NCI-H446 treated with DMSO at 0.1 percent for 48 hours (cell line): ENCODE measurements around the gene PFDN6.

Experiments used
- DNase-seq: peaks from one replicate; lab custom pipeline; 2025; lab: John Stamatoyannopoulos, UW

PFDN6 gene

DNA sequence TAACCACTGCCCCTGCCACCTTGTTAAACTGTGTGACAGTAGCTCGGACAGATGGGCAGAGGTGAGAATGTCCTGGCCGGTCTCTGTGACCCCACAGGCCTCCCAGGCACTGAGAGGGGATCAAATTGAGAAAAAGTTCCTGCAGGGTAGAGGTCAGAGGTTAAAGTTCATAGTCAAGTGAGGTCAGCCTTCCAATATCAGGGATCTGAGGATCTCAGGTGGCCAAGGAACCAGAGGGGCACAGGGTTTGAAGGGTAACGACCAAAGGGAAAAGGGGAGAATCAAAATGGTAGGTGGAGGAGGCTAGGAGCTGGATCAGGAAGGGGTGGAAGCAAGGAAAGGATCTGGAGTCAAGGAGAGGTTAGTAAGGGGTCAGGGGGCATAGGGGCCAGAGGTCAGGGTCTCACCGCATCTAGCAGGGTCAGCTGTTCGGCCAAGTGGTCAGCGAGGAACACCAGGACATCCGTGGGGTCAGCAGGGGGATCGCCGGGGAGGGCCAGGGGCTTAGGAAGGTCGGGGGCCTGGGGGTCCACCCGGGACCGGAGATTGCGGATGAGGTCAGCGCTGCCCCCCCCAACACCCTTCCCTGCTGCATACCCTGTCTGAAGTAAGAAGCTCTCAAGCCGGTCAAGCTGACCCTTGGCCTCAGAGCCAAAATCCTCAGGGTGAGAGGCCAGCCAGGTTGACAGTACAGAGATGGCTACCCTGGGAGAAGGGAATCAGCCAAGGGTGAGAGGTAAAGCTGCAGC lies 6.4 kb downstream of the PFDN6 start:
- DNase-seq = no peak

DNA sequence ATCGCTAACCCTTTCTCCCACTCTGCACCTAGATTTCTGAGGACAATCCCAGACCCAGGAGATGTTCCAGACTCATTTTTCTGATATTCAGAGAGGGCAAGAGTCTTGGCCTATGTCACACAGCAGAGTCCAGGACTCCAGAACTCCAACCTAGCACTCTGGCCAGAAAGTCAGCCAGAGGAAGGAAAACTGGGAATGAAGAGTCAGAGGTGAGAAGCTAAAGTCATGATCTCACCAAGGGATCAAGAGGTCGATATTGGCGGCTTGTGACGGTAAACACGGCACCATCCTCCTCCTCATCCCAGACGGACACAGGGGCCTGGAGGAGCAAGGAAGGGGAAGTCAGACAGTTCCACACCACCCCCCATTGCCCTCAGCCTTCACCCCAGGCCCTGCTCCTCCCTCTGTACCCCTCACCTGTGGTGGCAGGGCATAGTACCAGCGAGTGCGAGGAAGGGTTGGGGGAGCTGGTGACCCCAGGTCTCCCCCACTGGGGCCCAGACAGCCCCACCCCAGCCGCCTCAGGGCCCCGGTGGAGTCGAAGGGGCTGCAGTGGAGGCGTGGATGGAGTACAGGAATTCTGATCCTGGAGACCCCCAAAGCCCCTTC lies 7.5 kb downstream of the PFDN6 start:
- no peak for DNase-seq

DNA sequence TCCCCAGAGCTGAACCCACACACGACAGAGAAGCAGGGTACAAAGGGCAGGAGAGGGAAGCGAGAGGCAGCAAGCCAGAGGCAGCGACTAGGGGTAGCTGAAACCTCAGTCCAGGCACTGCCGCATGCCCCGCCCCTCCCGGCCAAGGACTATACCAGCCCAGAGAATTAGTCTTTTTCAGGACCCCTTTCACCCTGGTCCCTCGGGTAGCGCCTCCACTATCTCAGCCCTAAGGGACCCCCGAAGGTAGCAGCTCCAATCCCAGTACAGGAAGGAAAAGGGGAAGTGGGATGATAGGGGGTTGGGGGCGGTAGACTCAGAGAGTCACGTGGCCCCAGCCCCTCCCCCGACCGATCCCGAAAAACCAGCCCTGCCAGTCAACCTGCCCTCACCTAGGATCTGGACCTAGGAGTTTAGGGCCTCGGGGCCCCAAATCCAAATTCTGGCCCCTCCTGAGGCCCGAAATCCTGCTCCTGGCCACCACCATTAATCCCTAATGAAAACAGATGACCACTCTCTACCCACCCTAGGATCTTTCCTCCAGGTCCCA lies 8.1 kb downstream of the PFDN6 start:
- no peak for DNase-seq

DNA sequence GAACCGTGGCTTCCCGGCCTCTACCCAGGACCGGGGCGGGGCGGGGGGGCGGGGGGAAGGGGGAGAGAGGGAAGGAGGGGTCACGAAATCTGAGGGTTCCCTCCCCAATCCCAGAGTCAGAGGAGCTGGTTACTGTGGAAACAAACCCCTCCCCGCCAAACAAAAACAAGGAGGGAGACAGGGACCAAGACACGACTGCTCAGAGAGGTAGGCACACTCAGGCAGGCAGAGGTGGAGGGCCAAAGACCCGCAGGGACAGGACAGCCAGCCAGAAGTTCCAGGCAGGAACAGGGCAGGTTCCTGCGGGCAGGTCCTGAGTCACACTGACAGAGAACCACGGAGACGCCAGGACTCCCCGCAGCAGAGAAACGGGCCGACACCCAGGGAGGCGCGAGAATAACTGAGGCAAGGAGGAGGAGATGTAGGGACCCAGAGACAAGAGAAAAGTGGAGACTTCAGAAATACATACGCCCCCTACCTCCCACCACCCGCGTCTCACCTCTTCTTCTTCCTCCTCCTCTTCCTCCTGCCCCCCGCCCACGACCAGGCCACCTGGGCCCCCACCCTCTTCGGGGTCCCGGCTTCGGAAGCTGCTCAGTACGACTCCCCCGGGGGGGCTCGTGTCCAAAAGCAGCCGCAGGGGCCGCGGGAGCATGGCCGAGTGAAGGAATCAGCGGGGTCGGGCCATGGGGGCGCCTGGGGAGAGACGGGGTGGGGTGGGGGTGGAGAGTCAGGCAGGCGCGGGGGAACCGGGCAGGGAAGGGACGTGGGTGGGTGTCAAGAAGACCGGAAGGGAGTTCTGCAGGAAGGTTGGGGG lies 8.8 kb downstream of the PFDN6 start:
- no peak for DNase-seq

DNA sequence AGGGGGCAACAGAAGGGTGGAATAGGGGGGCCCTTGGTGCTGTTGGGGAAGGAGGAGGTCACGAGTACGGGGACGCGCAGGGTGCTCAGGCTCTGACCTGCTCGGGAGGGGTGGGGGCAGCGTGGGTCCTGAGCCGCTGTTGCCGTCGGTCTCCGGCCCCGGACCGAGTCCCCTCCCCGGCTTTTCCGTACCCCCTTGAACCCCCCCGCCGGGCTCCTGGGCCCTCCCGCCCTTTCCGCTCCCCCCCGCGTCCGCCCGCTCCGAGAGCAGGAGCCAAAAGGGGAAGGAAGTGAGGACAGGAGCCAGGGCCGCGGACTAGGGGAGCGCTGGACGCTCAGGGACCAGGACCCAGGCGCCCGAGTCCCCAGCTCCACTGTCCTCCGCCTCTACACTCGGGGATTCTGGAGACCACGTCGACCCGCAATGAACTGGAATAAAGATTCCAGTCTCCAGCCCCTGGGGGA lies 9.4 kb downstream of the PFDN6 start, which contains the start of gene RGL2:
RGL2 (minus strand) TSS at position 170 of the 464 bp plus-strand sequence. CDS start 332 bp downstream, outside the sequence.
- DNase-seq = no peak

DNA sequence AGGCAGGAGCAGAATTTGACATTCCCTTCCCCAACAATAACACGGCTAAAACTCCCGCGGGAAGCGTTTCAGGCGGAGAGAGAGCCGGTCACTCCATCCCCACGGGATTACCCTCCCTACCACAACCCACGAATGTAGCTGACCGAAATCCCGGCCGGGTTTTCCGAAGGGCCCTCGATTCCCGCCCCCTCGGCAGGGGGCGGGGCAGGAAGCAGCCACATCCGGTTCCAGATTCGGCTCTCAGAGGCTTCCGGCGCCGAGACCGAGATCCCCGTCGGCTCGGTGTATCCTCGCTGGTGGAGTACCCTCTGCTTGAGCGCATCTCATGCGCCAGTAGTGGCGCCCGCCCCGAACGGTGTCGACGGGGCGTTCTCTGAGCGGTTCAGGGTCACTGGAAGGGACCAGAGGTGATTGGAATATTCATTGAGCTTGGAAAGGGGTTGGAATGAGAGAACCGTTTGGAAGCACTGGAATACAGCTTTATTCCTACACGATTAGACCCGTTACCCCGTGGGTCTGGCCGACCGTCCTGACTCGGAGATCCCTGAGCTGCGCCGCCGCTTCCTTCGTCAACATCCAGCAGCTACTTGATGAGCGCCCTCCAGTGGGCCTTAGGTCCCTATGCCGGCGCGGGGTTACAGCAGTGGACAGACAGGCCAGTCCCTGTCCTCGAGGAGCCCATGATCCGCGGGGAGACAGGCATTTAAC lies 10.0 kb downstream of the PFDN6 start:
- DNase-seq = peak; percentile 86

DNA sequence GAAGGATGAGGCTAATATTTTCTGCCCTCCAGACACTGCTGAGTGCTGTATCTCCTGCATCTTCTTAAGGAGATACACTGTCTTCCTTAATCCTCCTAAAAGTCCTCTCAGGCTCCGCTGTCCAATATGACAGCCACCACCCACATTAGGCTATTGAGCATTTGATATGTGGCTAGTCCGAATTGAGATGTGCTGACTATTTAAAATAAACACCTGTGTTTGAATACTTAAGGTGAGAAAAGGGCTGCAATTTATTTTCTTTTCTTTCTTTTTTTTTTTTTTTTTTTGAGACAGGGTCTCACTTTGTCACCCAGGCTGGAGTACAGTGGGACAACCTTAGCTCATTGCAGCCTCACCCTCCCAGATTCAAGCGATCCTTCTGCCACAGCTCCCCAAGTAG lies 12.5 kb downstream of the PFDN6 start:
- no peak for DNase-seq

DNA sequence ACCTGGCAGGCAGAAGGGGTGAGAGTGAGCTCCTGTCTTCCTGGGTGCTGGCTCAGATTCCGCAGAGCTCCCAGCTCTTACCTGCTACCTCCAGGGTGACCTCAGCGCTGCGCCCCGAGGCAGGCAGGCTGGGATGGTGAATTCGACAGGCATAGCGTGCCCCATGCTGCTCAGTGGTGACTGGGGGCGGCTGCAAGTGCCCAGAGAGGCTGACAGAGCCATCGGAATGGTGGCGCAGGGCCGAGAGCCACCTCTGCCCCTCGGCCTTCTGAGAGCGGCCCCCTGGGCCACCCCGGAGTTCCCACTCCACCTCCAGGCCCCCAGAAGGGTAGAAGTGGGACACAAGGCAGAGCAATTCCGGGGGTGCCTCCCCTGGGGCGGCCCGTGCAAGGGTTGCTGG lies 14.8 kb downstream of the PFDN6 start:
- DNase-seq = no peak

DNA sequence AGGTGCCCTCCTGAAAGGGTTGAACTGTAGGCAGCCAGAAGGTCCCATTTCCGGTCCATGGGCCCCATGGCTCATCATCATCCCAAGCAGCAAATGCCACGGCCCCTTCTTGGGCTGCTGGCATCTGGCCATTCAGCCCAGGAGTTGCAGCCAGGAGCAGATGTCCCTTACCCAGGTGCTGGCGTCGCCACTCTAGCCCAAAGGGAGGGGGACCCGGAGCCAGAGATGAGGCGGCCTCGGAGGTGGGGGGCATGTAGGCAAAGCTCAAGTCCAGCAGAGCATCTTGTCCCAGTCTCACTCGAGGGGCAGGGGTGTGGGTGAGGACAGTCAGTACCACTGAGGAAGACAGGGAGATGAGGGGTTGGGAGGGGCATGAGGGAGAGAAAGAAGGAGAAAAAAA lies 15.7 kb downstream of the PFDN6 start:
- DNase-seq = no peak

DNA sequence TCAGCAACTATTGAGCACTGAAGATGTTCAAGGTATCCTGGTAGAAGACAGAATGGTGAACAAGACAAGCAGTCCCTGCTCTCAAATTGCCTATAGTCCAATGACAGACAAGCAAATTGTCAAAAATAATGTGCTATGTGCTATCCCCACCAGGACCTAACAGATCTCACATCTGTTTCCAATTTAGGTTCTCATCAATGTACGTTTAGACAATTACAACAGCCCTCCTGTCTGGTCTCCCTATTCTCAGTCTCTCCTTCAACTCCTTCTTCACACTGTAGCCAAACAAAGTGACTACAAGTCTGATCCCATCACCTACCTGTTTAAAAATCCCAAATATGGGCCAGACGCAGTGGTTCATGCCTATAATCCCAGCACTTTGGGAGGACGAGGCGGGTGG lies 17.0 kb downstream of the PFDN6 start:
- no peak for DNase-seq

DNA sequence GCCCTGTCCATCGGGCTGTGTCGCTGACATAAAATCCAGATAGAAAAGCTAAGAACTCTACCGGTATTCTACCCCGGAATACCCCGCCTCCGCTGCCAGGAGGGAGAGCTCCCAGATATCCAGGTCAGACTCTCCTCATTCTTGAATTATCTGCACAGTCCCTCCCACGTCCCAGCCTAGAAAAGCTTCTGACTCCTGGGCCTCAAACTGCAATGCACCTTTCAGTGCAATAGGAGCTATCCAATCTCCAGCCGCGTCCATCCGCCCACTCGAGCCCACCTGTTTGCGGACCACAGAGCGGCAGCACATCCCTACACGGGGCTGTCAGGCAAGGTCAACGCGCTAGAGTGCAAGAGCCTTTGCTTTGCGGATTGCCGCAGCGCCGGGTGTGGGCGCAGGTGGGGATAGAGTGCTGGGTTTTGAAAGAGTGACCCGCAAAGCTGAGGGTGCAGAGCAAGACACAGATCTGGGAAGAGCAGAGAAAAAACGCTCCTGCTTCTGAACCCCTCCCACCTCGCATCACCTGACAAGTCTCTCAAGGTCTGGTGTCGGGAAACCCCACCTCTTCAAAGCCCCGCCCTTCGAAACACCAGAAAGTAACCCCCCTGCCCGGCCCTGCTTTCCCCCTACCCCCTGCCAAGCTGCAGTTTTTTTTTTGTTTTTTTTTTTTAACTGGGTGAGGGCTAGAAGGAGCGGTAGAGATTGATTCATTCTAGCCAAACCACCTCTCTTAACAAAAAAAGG lies 23.1 kb downstream of the PFDN6 start:
- DNase-seq = no peak

DNA sequence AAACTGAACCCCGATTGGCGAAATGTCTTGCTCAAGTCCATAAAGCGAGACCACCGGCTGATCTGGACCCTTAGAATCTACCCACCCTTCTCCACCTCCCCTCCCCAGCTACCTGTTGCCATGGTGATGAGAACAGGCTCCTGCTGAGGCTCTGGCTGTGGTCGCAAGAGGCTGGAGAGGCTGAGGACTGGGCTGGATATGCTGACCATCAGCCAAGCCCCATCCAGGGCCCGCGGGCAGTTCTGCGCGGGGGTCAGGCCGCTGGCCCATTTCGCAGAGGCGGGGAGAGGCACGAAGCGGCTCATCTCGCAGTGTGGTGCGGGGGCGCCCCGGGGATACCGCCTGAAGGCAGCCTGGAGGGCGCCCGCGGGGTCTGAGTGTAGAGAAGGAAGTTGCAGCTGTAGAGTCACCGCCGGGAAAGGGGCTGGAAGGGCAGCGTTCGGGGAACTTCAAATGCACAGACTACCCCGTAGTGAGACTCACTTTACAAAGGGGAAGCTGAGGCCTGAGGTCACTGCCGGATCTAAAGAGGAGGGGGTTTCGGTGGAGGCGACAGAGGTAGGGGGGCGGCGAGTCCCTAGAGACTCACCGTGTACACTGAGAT lies 23.8 kb downstream of the PFDN6 start:
- DNase-seq = no peak

DNA sequence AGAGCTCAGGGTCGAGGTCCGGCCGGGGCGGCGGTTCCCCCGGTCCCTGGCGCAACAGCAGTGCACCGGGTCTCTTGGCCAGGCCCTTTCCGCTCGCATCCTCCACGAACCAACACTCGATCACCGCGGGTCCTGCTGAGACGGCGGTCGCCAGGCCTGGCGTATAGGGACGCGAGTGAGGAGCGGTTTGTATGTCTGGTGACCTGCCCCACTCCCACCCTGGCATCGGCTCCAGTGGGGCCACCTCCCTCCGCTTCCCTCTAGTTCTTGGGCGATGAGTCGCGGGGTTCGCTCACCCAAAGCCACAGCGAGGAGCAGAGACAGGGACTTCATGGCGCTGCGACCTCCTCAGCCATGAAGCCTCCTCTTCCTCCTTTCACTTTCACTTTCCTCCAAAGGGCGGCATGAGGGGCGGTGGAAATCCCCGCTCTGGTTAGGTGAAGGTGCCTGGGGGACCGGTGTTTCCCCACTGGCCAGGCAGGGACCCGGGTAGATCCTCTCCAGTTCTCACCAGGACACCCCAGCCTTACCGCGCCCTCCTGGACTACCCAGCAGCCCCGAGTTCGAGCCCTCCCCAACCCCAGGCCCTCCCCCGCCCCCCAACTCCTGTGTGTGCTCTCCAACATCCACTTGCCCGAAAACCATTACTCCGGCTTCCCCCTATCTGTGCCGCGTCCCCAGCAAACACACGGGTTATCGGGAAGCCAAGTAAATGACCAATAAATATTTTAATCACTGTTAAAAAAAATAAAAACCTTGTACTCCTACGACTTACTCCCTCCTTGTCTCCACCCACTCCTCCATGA lies 24.5 kb downstream of the PFDN6 start, which contains the start of gene TAPBP:
TAPBP (minus strand) TSS at position 370 of the 806 bp plus-strand sequence; CDS start at position 333, 37 bp downstream.
- DNase-seq = no peak

DNA sequence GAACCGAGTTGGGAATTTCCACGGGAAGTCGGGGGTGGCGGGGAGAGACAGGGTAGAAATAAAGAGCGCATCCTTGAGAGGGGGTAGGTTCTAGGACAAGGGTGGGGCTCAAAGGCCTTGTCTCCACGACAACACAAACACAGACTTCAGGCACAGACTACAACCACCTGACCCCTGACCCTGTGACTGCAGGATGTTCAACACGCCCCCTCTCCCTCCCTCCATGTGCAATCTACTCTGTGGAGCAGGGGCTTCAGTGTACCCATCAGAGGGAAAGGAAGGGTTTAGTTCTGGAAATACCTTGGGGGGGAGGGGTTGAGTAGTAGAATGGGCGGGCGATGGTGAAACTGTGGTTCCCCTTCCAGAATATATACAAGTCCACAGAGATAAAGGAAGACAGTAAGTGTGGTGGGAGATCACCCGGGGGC lies 25.1 kb downstream of the PFDN6 start:
- DNase-seq = no peak

DNA sequence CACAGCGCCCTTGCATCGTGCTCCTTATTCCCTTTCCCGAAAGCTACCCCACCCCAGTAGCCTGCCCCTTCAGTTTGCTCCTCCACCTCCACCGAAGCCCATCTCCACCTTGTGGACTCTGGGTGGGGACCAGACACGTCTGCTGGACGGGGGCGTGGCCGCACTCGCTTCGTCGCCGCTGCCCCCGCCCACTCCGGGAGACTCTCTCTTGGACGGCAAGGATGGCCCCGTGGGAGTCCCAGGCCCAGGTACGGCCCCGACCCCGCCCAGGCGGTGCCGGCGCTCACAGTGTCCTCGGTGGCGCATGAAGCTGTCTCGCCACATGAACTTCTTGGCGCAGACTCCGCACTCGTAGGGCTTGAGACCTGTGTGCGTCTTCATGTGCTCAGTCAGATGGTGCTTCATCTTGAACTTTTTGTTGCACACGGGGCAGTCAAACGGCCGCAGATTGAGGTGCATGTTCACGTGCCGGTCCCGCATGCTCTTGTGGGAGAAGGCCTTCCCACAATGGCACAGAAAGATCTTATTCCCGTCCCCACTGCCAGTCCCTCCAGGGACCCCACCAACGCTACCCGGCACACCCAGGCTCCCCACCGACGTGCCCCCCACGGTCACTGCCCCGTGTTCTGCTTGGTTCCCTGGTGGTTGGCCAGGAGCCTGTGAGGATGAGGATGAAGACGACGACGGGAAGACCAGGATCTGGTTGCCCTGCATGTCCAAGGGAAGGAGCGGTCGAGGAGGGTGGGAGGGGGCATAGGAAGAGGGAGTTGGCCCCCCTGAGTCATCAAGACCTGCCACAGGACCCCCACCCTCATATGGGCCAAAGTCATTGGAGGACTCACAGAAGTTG lies 25.8 kb downstream of the PFDN6 start:
- DNase-seq = no peak

DNA sequence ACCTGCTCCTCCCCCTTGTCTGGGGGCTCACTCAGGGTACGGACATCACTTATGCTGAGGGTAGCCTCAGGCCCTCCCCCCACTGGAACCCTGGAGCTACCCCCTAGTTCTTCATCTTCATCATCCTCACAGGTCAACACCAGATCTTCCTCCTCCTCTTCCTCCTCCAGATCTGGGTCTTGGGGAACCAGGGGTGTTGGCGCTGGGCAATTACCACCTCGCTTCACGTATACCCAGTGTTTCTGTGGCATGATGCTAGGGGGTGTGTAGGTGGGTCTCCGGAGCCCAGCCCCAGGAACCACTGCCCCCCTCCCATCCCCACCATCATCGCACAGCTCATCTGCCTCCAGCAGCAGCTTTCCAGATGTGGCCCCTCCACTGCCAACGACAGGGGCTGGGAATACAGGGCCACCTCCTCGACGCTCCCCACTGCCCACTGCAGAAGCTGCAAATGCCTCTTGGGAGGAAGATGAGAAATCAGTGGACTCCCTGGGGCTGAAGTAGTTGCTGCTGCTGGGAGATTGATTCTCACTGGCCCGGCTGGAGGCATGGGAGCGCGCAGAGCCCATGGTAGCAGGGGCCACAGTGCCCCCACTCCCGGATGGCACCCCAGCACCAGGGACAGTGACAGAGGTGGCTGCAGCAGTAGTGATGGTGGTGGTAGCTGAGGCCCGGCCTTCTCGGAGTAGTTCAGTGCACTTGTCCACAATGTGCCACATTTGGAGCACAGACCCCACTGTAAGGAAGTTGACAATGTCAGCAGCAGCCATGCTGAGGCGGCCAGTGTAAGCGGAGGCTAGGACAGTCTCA lies 26.6 kb downstream of the PFDN6 start:
- no peak for DNase-seq

DNA sequence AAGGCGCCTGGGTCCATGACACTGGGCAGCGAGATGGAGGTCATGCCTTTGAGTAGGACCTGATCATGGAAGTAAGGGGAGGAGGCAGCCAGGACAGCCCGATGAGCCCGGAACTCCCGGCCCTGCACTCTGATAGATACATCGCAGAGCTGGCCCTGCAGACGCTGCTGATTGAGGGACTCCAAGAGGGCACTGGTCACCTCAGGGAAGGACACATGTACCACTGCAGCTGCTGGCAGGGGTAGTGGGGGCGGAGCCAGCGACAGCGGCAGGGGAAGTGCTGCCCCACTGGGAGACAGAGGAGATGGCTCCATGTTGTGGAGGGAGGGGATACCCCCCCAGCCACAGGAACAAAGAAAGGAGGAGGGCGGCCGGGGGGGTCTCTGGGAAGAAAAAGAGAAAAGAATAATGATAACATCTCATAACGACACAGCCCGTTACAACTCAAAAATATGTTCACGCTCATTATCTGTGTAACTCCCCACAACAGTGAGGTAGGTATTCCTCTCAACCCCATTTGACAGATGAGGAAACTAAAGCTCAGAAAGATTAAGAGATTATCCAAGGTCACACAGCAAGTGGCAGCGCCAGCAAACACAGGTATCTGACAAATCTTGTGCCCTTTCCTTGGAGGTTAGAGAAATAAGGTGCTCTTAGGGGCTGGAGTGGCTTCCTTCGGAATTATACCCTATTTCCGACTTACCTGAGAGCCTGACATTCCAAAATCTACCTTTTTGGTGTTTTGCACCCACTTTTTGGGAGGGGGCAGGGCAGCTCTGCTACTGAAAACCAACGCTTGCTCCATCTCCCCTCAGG lies 27.4 kb downstream of the PFDN6 start:
- no peak for DNase-seq
